GM13976 (cell line): ENCODE data around the gene PCAT6.
A peak's percentile ranks its signal among the peaks of the same experiment; 100 is the strongest.

Experiments used
- DNase-seq: peaks from one replicate; pipeline ENCODE4 v3.0.0; 2012; ENCODE audit warnings: low spot score
- in situ Hi-C: fragments of 300-500 bp; cut with MboI; formaldehyde crosslinking; loops from one replicate; pipeline ENCODE4 v1.12.0; 2022; ENCODE audit warnings: low sequenced_read_pairs, mixed read lengths, inconsistent platforms; ENCODE audit not compliant: unreplicated experiment
- TF ChIP-seq, protein P1 (sequence below): IDR thresholded peaks from 2 replicates; pipeline ENCODE4 v1.5.1; 2012; ENCODE audit warnings: borderline replicate concordance, mild to moderate bottlenecking; ENCODE audit not compliant: insufficient read depth; ENCODE audit errors: extremely low read depth, missing control alignments, control extremely low read depth

Gene PCAT6

DNA sequence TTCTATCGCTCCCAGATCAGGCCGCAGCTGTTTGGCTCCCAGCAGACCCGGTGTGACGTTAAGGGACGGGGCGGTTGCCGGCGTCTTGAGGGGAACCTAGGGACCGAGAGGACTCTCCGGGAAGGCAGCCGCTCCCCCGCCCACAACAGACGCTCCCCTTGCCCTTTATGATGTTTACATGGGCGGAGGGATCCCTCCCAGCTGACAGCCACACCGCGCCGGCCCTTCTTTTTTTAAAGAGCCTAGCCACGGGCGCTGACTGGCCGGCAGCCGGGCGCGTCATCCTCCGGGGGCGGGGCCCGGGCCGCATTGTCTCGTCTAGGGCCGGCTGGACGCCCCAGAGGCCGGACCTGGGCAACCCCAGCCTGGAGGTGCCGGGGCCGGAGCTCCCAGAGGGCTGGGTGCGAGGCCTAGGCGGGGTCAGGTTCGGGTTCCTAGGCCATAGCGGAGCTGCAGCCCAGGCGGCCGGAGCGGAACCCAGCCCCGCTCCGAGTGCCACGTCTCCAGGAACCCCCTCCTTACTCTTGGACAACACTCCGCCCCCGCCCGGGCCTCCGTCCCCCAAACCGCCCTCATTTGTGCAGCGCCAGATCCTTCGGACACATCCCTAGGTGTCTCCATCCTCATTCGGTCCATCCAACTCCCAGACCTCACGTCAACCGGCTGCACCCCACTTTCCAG lies at the start of gene PCAT6:
Gene PCAT6, plus strand, starts transcription at position 340 of the 681 bp plus-strand sequence.
- peak; percentile 97 for DNase-seq
- TF ChIP-seq, protein P1, sequence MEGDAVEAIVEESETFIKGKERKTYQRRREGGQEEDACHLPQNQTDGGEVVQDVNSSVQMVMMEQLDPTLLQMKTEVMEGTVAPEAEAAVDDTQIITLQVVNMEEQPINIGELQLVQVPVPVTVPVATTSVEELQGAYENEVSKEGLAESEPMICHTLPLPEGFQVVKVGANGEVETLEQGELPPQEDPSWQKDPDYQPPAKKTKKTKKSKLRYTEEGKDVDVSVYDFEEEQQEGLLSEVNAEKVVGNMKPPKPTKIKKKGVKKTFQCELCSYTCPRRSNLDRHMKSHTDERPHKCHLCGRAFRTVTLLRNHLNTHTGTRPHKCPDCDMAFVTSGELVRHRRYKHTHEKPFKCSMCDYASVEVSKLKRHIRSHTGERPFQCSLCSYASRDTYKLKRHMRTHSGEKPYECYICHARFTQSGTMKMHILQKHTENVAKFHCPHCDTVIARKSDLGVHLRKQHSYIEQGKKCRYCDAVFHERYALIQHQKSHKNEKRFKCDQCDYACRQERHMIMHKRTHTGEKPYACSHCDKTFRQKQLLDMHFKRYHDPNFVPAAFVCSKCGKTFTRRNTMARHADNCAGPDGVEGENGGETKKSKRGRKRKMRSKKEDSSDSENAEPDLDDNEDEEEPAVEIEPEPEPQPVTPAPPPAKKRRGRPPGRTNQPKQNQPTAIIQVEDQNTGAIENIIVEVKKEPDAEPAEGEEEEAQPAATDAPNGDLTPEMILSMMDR = no peak
- in situ Hi-C loops = no loop called here

DNA sequence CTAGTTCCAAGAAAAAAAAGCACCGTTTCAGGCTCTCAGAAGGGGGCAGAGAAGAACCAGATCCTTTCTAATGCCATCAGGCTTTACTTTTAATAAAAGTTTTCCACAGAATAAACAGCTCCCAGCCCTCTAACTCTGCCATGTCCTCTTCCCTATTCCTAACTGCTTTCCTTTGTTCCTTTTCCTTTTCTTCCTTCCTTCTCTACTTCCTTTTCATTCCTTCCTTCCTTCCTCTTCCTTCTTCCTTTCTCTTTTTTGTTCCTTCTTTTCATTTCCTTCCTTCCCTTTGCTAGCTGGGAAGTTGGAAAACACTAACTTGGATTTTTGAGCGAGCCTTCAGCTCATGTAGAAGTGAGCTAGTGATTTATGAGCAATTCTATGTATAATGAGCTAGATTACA lies 48.7 kb upstream of the PCAT6 start:
- TF ChIP-seq, protein P1 = no peak
- DNase-seq = no peak
- in situ Hi-C loops = loop anchor here (25.0 kb wide), 1 partner anchor 225 kb away; no protein-coding TSS in a partner anchor

DNA sequence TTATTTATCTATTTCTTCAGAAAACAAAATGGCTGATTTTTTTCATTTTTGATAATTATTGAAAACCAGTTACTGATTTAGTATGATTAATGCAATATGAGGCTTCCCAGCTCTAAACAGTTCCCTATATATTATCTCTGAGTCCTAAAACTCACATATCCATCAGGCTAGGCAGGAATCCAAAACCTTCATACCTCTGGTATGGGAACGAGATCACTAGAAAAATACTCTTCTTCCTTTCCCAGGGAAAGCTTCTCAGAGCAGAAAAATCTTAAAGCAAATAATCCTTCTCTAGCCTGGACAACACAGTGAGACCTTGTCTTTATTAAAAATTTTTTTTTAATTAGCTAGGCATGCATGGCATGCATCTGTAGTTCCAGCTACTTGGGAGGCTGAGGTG lies 45.0 kb upstream of the PCAT6 start:
- no peak for DNase-seq
- in situ Hi-C loops = loop anchor here (25.0 kb wide), 1 partner anchor 222 kb away; no protein-coding TSS in a partner anchor

DNA sequence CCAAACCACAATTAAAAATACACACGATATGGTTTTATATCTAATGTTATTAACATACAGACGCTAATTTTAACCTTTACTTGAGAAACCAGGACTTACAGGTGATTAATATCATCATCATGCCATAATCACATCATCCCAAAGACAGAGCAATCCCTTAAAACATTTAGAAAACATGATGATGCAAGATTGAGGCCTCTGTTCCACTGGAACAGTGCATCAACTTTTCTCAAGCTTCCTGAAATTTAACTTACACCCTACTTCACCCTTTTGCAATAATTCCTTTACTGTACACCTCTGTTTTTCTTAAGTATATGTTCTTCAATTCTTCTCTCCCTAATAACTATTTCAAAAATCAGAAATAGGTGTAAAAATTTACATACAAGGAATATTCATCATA lies 40.6 kb upstream of the PCAT6 start:
- no peak for DNase-seq
- TF ChIP-seq, protein P1 = no peak
- in situ Hi-C loops = loop anchor here (25.0 kb wide), 1 partner anchor 217 kb away; no protein-coding TSS in a partner anchor

More for the DNA sequence above, 45.0 kb upstream of the PCAT6 start:
- TF ChIP-seq, protein P1 = no peak

DNA sequence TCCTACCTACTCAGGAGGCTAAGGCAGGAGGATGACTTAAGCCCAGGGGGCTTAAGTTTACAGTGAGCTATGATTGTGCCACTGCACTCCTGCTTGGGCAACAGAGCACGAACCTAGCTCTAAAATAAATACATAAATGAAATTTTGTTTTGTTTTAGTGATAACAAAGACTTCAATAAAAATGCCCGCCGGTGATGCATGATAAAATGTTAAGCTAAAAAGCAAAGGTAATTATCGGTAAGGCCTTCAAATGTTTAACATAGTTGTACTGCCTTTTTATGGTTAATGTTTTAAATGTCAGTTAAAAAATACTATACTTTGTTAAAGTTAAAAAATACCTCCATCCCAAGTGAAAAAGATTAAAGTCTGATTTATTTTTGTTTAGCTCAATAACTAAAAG lies 29.6 kb upstream of the PCAT6 start:
- no peak for DNase-seq
- TF ChIP-seq, protein P1 = no peak
- in situ Hi-C loops = no loop called here

DNA sequence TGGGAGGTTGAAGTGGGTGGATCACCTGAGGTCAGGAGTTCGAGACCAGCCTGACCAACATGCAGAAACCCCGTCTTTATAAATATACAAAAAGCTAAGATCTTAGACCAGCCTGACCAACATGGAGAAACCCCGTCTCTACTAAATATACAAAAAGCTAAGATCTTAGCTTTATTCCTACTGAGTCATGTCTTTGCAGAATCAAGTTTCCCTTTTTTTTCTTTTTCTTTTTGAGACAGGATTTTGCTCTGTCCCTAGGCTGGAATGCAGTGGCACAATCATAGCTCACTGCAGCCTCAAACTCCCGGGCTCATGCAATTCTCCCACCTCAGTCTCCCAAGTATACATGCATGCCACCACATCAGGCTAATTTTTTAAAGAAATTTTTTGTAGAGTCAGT lies 23.9 kb upstream of the PCAT6 start:
- TF ChIP-seq, protein P1 = no peak
- no peak for DNase-seq
- in situ Hi-C loops = no loop called here
